Epidermal melanocyte (primary cell): Measurements from ENCODE around the gene ASB12.
"Not testable (repeated sequence)": the region's sequence is repeated elsewhere in the genome, so short reads cannot be mapped to it uniquely, and the experiment has no call there.

Source experiments
- DNase-seq: peaks from one replicate; pipeline ENCODE4 v3.0.0; 2011; ENCODE audit warnings: low spot score; ENCODE audit not compliant: insufficient read length

The ASB12 gene

GRCh38 chrX:64230123-64230970 lies at the start of gene ASB12:
Gene ASB12, minus strand, starts transcription at chrX:64230607. Its CDS starts 4,957 bp downstream, at chrX:64225650.
- no peak for DNase-seq

- no peak for DNase-seq
Observed at GRCh38 chrX:64265265-64265664, 34.9 kb upstream of the ASB12 start.

- no peak for DNase-seq
Observed at GRCh38 chrX:64229154-64229553, 1.3 kb downstream of the ASB12 start.

- DNase-seq: no peak
Observed at GRCh38 chrX:64218023-64218422, 12.4 kb downstream of the ASB12 start.

- DNase-seq: not testable (repeated sequence)
Observed at GRCh38 chrX:64213989-64214388, 16.4 kb downstream of the ASB12 start.

- no peak for DNase-seq
Observed at GRCh38 chrX:64206556-64207162, 23.7 kb downstream of the ASB12 start.

- DNase-seq: peak; percentile 69
Observed at GRCh38 chrX:64205735-64206501, 24.5 kb downstream of the ASB12 start.

GRCh38 chrX:64205441-64205734 lies 25.0 kb downstream of the ASB12 start, which contains the start of gene AMER1:
Gene AMER1, minus strand, starts transcription at chrX:64205708. Its CDS starts 12,422 bp downstream, at chrX:64193286.
- no peak for DNase-seq

GRCh38 chrX:64204701-64205440 lies 25.5 kb downstream of the ASB12 start:
- no peak for DNase-seq

- no peak for DNase-seq
Observed at GRCh38 chrX:64204252-64204651, 26.2 kb downstream of the ASB12 start.

GRCh38 chrX:64202808-64203325 lies 27.5 kb downstream of the ASB12 start:
- DNase-seq: no peak

GRCh38 chrX:64198036-64198435 lies 32.4 kb downstream of the ASB12 start:
- DNase-seq: no peak

- no peak for DNase-seq
Observed at GRCh38 chrX:64196606-64197005, 33.8 kb downstream of the ASB12 start.

GRCh38 chrX:64195862-64196261 lies 34.5 kb downstream of the ASB12 start:
- no peak for DNase-seq

GRCh38 chrX:64192673-64193072 lies 37.7 kb downstream of the ASB12 start:
- DNase-seq: no peak

- no peak for DNase-seq
Observed at GRCh38 chrX:64192040-64192439, 38.4 kb downstream of the ASB12 start.

GRCh38 chrX:64191281-64192010 lies 39.0 kb downstream of the ASB12 start:
- no peak for DNase-seq

GRCh38 chrX:64190136-64190740 lies 40.2 kb downstream of the ASB12 start:
- DNase-seq: no peak

GRCh38 chrX:64188901-64189300 lies 41.5 kb downstream of the ASB12 start:
- no peak for DNase-seq

GRCh38 chrX:64187762-64188150 lies 42.7 kb downstream of the ASB12 start:
- DNase-seq: no peak
